OCI-LY3 (cell line): ENCODE results near the gene PRCC.

ENCODE experiments used
- H2AFZ ChIP-seq: fragments of 200-600, 300-600 bp; shearing (Covaris generic); 2 replicates; pipeline ENCODE4 v1.6.0; 2014; ENCODE audit warnings: antibody characterized with exemption, low read depth, low read length
- H3K27ac ChIP-seq: fragments of 200-600, 300-600 bp; sonication (generic); 2 replicates; pipeline ENCODE4 v1.5.1; 2014; ENCODE audit warnings: mild to moderate bottlenecking, low read length, moderate library complexity, mixed read lengths
- H3K27me3 ChIP-seq: fragments of 200-600, 300-600 bp; sonication (generic); 2 replicates; pipeline ENCODE4 v1.6.1; 2014; ENCODE audit warnings: low read depth, low read length, mixed read lengths
- H3K36me3 ChIP-seq: fragments of 200-600, 300-600 bp; sonication (generic); replicated peaks from 2 replicates; pipeline ENCODE3; 2014; ENCODE audit warnings: low read depth, low read length, mixed read lengths
- H3K4me1 ChIP-seq: fragments of 300-600, 200-600 bp; sonication (generic); 2 replicates; pipeline ENCODE4 v1.6.1; 2014; ENCODE audit warnings: low read length, mixed read lengths
- H3K4me2 ChIP-seq: fragments of 200-600, 300-600 bp; sonication (generic); 2 replicates; pipeline ENCODE4 v1.6.1; 2014; ENCODE audit warnings: low read length, mixed read lengths
- H3K4me3 ChIP-seq: fragments of 300-600, 200-600 bp; sonication (generic); 2 replicates; pipeline ENCODE4 v1.5.1; 2014; ENCODE audit warnings: antibody characterized with exemption, mild to moderate bottlenecking, low read length, moderate library complexity
- H3K79me2 ChIP-seq: fragments of 300-600, 200-600 bp; shearing (Covaris generic); 2 replicates; pipeline ENCODE4 v1.6.1; 2014; ENCODE audit warnings: mild to moderate bottlenecking, low read length, mixed read lengths
- H3K9ac ChIP-seq: fragments of 300-600, 200-600 bp; shearing (Covaris generic); 2 replicates; pipeline ENCODE4 v1.6.0; 2014; ENCODE audit warnings: mild to moderate bottlenecking, low read length, moderate library complexity
- H3K9me3 ChIP-seq: fragments of 200-600, 300-600 bp; shearing (Covaris generic); 2 replicates; pipeline ENCODE4 v1.6.1; 2014; ENCODE audit warnings: low read length, mixed read lengths; ENCODE audit not compliant: insufficient read depth
- H4K20me1 ChIP-seq: fragments of 200-600, 300-600 bp; sonication (generic); 2 replicates; pipeline ENCODE4 v1.6.1; 2016; ENCODE audit warnings: low read length, mixed read lengths; ENCODE audit not compliant: insufficient read depth
- EZH2phosphoT487 ChIP-seq: fragments of 200-600 bp; shearing (Covaris generic); IDR thresholded peaks from 2 replicates; pipeline ENCODE4 v1.6.1; 2018; ENCODE audit warnings: antibody characterized with exemption, mixed run types, low read depth
- TF ChIP-seq, protein P1 (sequence below): fragments of 200-600, 300-600 bp; sonication (generic); IDR thresholded peaks from 2 replicates; pipeline ENCODE4 v1.5.1; 2014; ENCODE audit warnings: antibody characterized with exemption, low read length, low read depth

PRCC gene

DNA sequence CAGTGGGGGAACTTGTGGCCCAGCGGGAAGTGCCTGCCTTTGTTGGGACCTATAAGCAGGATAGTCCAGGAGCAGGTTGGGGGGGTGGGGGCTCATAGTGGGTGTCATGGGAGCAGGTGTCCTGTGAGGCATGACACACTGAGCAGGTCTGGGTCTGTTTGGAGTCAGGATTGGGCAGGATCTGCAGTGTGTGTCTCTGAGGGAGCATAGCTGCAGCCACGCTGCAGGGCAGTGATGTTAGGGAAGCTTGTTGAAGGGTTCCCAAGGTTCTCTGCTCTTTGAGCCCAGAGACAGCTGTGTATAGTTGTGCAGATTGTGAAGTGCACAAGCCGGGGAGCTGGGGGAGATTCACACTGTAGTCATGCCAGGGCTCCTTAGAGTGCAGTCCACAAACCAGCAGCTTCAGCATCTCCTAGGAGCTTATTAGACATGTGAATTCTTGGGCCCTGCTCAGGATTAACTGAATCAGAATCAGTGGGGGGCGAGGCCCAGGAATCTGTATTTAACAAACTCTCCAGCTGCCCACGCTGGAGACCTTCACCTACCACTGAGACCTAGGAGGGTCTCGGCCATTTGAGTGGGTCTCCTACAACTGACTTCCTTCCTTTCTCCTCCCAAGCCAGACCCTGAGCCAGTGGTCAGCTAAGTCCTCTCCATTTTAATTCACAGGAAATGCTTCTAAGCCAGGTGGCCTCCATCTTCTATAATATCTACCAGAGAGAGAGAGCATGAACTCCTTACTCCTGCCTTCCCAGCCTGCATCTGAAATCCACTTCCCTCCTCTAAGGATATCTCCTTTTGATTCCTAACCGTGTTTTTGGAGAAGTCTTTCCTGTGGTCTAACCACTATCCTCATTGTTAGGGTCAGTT lies 80.5 kb downstream of the PRCC start:
- no peaks in the 10 kb centered on the region for H3K4me1 ChIP-seq
- H3K27me3 ChIP-seq = no peaks in the 10 kb centered on the region
- no peak overlapping the region for H3K4me2 ChIP-seq
- no peak overlapping the region for H3K4me3 ChIP-seq
- H3K9ac ChIP-seq = no peak overlapping the region
- no peaks in the 10 kb centered on the region for H3K9me3 ChIP-seq
- no peak for TF ChIP-seq EZH2phosphoT487
- TF ChIP-seq, protein P1, sequence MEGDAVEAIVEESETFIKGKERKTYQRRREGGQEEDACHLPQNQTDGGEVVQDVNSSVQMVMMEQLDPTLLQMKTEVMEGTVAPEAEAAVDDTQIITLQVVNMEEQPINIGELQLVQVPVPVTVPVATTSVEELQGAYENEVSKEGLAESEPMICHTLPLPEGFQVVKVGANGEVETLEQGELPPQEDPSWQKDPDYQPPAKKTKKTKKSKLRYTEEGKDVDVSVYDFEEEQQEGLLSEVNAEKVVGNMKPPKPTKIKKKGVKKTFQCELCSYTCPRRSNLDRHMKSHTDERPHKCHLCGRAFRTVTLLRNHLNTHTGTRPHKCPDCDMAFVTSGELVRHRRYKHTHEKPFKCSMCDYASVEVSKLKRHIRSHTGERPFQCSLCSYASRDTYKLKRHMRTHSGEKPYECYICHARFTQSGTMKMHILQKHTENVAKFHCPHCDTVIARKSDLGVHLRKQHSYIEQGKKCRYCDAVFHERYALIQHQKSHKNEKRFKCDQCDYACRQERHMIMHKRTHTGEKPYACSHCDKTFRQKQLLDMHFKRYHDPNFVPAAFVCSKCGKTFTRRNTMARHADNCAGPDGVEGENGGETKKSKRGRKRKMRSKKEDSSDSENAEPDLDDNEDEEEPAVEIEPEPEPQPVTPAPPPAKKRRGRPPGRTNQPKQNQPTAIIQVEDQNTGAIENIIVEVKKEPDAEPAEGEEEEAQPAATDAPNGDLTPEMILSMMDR = no peak
- no peaks in the 10 kb centered on the region for H4K20me1 ChIP-seq
- H3K27ac ChIP-seq = no peak overlapping the region
- H3K79me2 ChIP-seq = no peaks in the 10 kb centered on the region
- H3K36me3 ChIP-seq = no peaks in the 10 kb centered on the region
- no peak overlapping the region for H2AFZ ChIP-seq

DNA sequence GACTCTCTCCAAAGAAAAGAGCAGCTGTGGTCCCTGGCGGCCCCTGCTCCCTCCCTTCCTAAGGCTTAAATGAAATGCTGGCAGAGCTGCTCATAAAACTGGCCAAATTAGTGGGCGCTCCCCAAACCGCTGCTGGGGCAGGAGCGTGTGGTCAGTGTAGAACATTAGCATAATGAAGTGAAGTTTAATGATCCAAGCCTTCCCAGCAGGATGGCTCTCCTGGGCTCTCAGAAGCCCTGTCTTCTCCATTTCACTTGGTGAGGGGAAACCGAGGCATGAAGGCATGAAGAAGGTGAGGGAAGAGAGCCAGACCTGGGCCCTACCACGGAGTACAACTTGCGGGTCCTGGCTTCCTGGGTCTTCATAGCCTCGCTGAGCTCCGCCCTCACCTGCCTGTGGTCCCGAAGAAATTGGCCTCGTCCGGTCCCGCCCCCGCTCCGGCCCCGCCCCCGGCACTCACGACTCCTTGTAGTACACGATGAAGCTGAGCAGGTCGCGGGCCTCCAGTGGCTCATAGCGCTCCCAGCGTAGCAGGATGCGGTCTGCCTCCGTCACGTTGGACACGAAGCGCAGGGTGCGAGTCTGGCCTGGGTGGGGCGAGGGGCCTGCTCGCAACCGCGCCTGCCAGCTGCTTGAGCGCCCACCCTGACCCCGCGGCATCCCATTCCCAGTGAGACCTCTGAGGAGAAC lies 81.3 kb downstream of the PRCC start:
- Histone ChIP-seq H3K4me2 (no peak overlapping the region), H3K9me3 (no peaks in the 10 kb centered on the region), H3K9ac (no peak overlapping the region), H4K20me1 (no peaks in the 10 kb centered on the region), H3K27me3 (no peaks in the 10 kb centered on the region), H3K4me3 (no peak overlapping the region), H3K27ac (no peak overlapping the region), H3K36me3 (no peaks in the 10 kb centered on the region), H2AFZ (no peak overlapping the region), H3K4me1 (no peaks in the 10 kb centered on the region), H3K79me2 (no peaks in the 10 kb centered on the region)
- TF ChIP-seq, protein P1 = no peak
- TF ChIP-seq EZH2phosphoT487 = no peak

DNA sequence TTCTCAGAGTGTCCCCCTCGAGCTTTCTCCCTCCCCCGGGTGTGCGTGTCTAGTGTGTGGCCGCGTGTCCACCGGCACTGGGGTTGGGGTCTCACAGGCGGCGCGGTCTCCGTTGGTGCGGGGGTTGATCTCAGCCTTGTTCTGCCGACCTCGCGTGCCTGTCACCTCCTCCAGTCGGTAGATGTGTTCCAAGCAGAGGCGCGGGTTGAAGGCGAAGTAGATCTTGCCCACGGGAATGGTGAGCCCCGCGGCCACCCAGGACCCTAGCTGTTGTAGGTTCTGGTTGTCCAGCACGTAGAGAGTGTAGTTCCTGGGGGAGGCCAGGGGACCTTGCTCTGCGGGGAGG lies 81.8 kb downstream of the PRCC start:
- Histone ChIP-seq H2AFZ (no peak overlapping the region), H3K9me3 (no peaks in the 10 kb centered on the region), H3K27me3 (no peaks in the 10 kb centered on the region), H3K79me2 (no peaks in the 10 kb centered on the region), H3K4me3 (no peak overlapping the region), H4K20me1 (no peaks in the 10 kb centered on the region), H3K4me2 (no peak overlapping the region), H3K4me1 (no peaks in the 10 kb centered on the region), H3K36me3 (no peaks in the 10 kb centered on the region), H3K27ac (no peak overlapping the region), H3K9ac (no peak overlapping the region)
- TF ChIP-seq, protein P1 = no peak
- no peak for TF ChIP-seq EZH2phosphoT487
